GM19351 (cell line): ENCODE measurements around the gene CREB5.
"Not testable (repeated sequence)": the region's sequence is repeated elsewhere in the genome, so short reads cannot be mapped to it uniquely, and the experiment has no call there.

Source experiments
- ATAC-seq: cut with Tn5 transposase; IDR thresholded peaks from one replicate; pipeline ENCODE4 v1.9.1; 2021; ENCODE audit warnings: mild to moderate bottlenecking, moderate library complexity; ENCODE audit not compliant: unreplicated experiment

CREB5 gene

GRCh38 chr7:28411876-28412662 is at the start of gene CREB5:
TSS of gene CREB5 (plus strand) at chr7:28412518. CDS start at chr7:28412915, 397 bp downstream.
- no peak for ATAC-seq

- ATAC-seq, result no peak
Measured at GRCh38 chr7:28362812-28363211, 49.5 kb upstream of the CREB5 start.

- no peak for ATAC-seq
Measured at GRCh38 chr7:28364082-28364481, 48.2 kb upstream of the CREB5 start.

GRCh38 chr7:28369523-28369922 is 42.8 kb upstream of the CREB5 start:
- ATAC-seq, result no peak

- ATAC-seq, result no peak
Measured at GRCh38 chr7:28371846-28372245, 40.5 kb upstream of the CREB5 start.

- no peak for ATAC-seq
Measured at GRCh38 chr7:28373990-28374389, 38.3 kb upstream of the CREB5 start.

GRCh38 chr7:28375729-28376128 is 36.6 kb upstream of the CREB5 start:
- ATAC-seq, result no peak

- no peak for ATAC-seq
Measured at GRCh38 chr7:28376634-28377033, 35.7 kb upstream of the CREB5 start.

GRCh38 chr7:28378574-28379149 is 33.7 kb upstream of the CREB5 start:
- no peak for ATAC-seq

GRCh38 chr7:28381466-28381865 is 30.9 kb upstream of the CREB5 start:
- ATAC-seq, result no peak

- ATAC-seq, result no peak
Measured at GRCh38 chr7:28382144-28382543, 30.2 kb upstream of the CREB5 start.

GRCh38 chr7:28383975-28384374 is 28.3 kb upstream of the CREB5 start:
- ATAC-seq, result no peak

- no peak for ATAC-seq
Measured at GRCh38 chr7:28389504-28390395, 22.6 kb upstream of the CREB5 start.

- no peak for ATAC-seq
Measured at GRCh38 chr7:28390426-28390825, 21.9 kb upstream of the CREB5 start.

- ATAC-seq, result no peak
Measured at GRCh38 chr7:28392289-28392688, 20.0 kb upstream of the CREB5 start.

- ATAC-seq, result no peak
Measured at GRCh38 chr7:28395404-28395803, 16.9 kb upstream of the CREB5 start.

GRCh38 chr7:28395831-28396230 is 16.5 kb upstream of the CREB5 start:
- ATAC-seq, result no peak

GRCh38 chr7:28397141-28397540 is 15.2 kb upstream of the CREB5 start:
- ATAC-seq, result no peak

- ATAC-seq, result no peak
Measured at GRCh38 chr7:28400838-28401360, 11.4 kb upstream of the CREB5 start.

GRCh38 chr7:28401567-28401966 is 10.8 kb upstream of the CREB5 start:
- not testable (repeated sequence) for ATAC-seq

GRCh38 chr7:28405662-28406061 is 6.7 kb upstream of the CREB5 start:
- ATAC-seq, result no peak
